ENCODE results near the gene CABP2. TPM values are rescaled to one million over a fixed set of nuclear protein-coding genes. Genes with fewer than 3 reads are reported as not detected.
A peak's percentile ranks its signal among the peaks of the same experiment; 100 is the strongest.
"Not testable (repeated sequence)": the region's sequence is repeated elsewhere in the genome, so short reads cannot be mapped to it uniquely, and the experiment has no call there.

The CABP2 gene
- total RNA-seq, 6 experiments from 2014 or later = not detected

- DNase-seq = no peak
- Mint-ChIP-seq H3K27me3 (ENCODE audit: insufficient read depth) (peaks cover 22% of the 10 kb centered on the region), H3K4me1 (ENCODE audit: low read depth) (no peaks in the 10 kb centered on the region), H3K27ac (no peak overlapping the region), H3K4me3 (no peak overlapping the region), H3K9me3 (peaks cover 21% of the 10 kb centered on the region), H3K36me3 (ENCODE audit: low read depth) (peaks cover 18% of the 10 kb centered on the region)
- no peak for TF ChIP-seq CTCF (IDR thresholded peaks at IDR 0.05)
These were observed 25.4 kb upstream of the CABP2 start for GRCh38 chr11:67548555-67549110.

GRCh38 chr11:67548112-67548511 lies 24.9 kb upstream of the CABP2 start:
- not testable (repeated sequence) for H3K27ac Mint-ChIP-seq; H3K4me1 Mint-ChIP-seq (ENCODE audit: low read depth); H3K4me3 Mint-ChIP-seq; DNase-seq
- peaks cover 22% of the 10 kb centered on the region for H3K27me3 Mint-ChIP-seq (ENCODE audit: insufficient read depth)
- H3K9me3 Mint-ChIP-seq = peaks cover 21% of the 10 kb centered on the region
- H3K36me3 Mint-ChIP-seq (ENCODE audit: low read depth) = peaks cover 18% of the 10 kb centered on the region

- peak; percentile 10; the same call in 1 of the 2 replicates for TF ChIP-seq CTCF (IDR thresholded peaks at IDR 0.05)
- Mint-ChIP-seq H3K4me1 (ENCODE audit: low read depth) (no peaks in the 10 kb centered on the region), H3K36me3 (ENCODE audit: low read depth) (no peaks in the 10 kb centered on the region), H3K9me3 (no peaks in the 10 kb centered on the region), H3K27ac (no peak overlapping the region), H3K27me3 (ENCODE audit: insufficient read depth) (peaks cover 22% of the 10 kb centered on the region), H3K4me3 (no peak overlapping the region)
- DNase-seq = no peak
These were observed 22.0 kb upstream of the CABP2 start for GRCh38 chr11:67545280-67545679.

- H3K9me3 Mint-ChIP-seq = no peaks in the 10 kb centered on the region
- TF ChIP-seq CTCF (IDR thresholded peaks at IDR 0.05) = no peak
- no peaks in the 10 kb centered on the region for H3K36me3 Mint-ChIP-seq (ENCODE audit: low read depth)
- H3K27me3 Mint-ChIP-seq (ENCODE audit: insufficient read depth) = peaks cover 21% of the 10 kb centered on the region
- no peaks in the 10 kb centered on the region for H3K4me1 Mint-ChIP-seq (ENCODE audit: low read depth)
- no peak for DNase-seq
- H3K4me3 Mint-ChIP-seq = no peak overlapping the region
- H3K27ac Mint-ChIP-seq = no peak overlapping the region
These were observed 21.5 kb upstream of the CABP2 start for GRCh38 chr11:67544616-67545242.

GRCh38 chr11:67543585-67543984 lies 20.3 kb upstream of the CABP2 start:
- H3K36me3 Mint-ChIP-seq (ENCODE audit: low read depth) = no peaks in the 10 kb centered on the region
- no peaks in the 10 kb centered on the region for H3K9me3 Mint-ChIP-seq
- TF ChIP-seq CTCF (IDR thresholded peaks at IDR 0.05) = no peak
- H3K27me3 Mint-ChIP-seq (ENCODE audit: insufficient read depth) = peaks cover 21% of the 10 kb centered on the region
- no peak for DNase-seq
- H3K4me3 Mint-ChIP-seq = no peak overlapping the region
- H3K4me1 Mint-ChIP-seq (ENCODE audit: low read depth) = peaks cover 1% of the 10 kb centered on the region; the same call in 1 of the 2 replicates
- H3K27ac Mint-ChIP-seq = no peak overlapping the region

GRCh38 chr11:67542971-67543370 lies 19.7 kb upstream of the CABP2 start:
- H3K4me1 Mint-ChIP-seq (ENCODE audit: low read depth) = peaks cover 7% of the 10 kb centered on the region; the same call in 1 of the 2 replicates
- H3K27me3 Mint-ChIP-seq (ENCODE audit: insufficient read depth) = peaks cover 25% of the 10 kb centered on the region
- H3K36me3 Mint-ChIP-seq (ENCODE audit: low read depth) = no peaks in the 10 kb centered on the region
- DNase-seq = no peak
- TF ChIP-seq CTCF (IDR thresholded peaks at IDR 0.05) = no peak
- no peak overlapping the region for H3K4me3 Mint-ChIP-seq
- H3K27ac Mint-ChIP-seq = no peak overlapping the region
- no peaks in the 10 kb centered on the region for H3K9me3 Mint-ChIP-seq

Measured in HFFc6 (cell line).